Measurements from ENCODE around the gene TMEM94.

The TMEM94 gene

DNA sequence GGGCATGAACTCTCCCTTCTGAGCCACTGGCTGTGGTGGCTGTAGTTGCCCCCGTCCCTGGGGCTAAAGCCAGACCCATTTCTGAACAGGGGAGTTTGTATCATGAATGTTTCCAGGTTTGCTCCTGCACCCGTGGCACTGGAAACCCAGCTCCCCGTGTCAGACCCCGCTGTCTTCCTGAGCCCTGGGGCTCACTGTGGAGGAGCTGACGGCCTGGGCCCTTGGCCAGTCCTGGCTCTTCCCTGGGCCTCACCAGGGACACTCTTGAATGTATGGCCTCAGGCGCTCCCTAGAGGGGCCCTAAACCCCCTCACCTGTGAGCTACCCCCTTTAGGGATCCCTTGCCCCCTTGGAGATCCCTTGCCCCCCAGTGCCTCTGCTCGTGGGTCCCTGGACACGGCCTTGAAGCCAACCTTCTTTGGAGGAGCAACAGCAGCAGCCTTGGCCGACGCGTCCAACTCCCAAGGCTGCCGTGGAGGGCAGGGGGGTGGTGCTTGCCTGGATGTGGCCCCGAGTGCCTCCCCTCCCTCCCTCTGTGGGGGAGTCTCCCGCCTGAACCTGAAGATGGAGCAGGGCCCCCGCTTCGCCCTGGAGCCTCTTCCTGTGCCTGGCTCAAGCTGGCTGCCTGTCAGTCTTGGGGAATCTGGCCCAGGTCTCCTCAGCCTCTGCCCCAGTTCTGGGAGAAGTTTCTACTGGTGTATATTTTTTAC is 43.0 kb downstream of the TMEM94 start:
- Histone ChIP-seq H3K9me3 (ENCODE audit: control insufficient read depth, insufficient read depth, low read depth, low read length) (no peaks in the 10 kb centered on the region), H3K4me1 (ENCODE audit: control insufficient read depth, insufficient read depth, low read length) (no peaks in the 10 kb centered on the region), H3K4me3 (ENCODE audit: low read depth, low read length) (no peak overlapping the region), H3K27ac (ENCODE audit: extremely low read depth, low read depth, low read length) (0 out of 2 replicates have a peak overlapping the region, but pooled peaks have one; percentile 17), H3K36me3 (ENCODE audit: control insufficient read depth in 2 of 2, insufficient read depth in 1 of 2, low read length in 2 of 2) (peaks cover 0 to 91% of the 10 kb centered on the region in 2 experiments)
- TF ChIP-seq ZNF560 (tag by site-specific recombination; IDR thresholded peaks at IDR 0.05; ENCODE audit: borderline replicate concordance) (no peak), ZSCAN23 (tag by site-specific recombination; IDR thresholded peaks at IDR 0.05) (no peak), ZFHX2 (tag by site-specific recombination; conservative IDR thresholded peaks at IDR 0.05) (no peak), GLIS1 (tag by site-specific recombination; IDR thresholded peaks at IDR 0.05) (0 out of 2 replicates have a peak, but pooled peaks have one; percentile 20), PATZ1 (tag by site-specific recombination; IDR thresholded peaks at IDR 0.05) (0 out of 2 replicates have a peak, but pooled peaks have one; percentile 25), ZSCAN30 (tag by site-specific recombination; IDR thresholded peaks at IDR 0.05) (no peak), ZNF571 (tag by site-specific recombination; IDR thresholded peaks at IDR 0.05) (no peak), IKZF3 (tag by site-specific recombination; IDR thresholded peaks at IDR 0.05) (no peak), ZNF529 (tag by site-specific recombination; IDR thresholded peaks at IDR 0.05; ENCODE audit: insufficient replicate concordance) (no peak), ZNF585B (tag by site-specific recombination; IDR thresholded peaks at IDR 0.05) (no peak), GLIS2 (tag by site-specific recombination; IDR thresholded peaks at IDR 0.05) (peak; percentile 34; the same call in 1 of the 2 replicates), CTCF (tag by site-specific recombination; IDR thresholded peaks at IDR 0.05) (no peak), ZNF792 (tag by site-specific recombination; IDR thresholded peaks at IDR 0.05) (no peak), KLF9 (tag by site-specific recombination; IDR thresholded peaks at IDR 0.05; ENCODE audit: low read depth) (no peak)
- TF ChIP-seq, protein P1, sequence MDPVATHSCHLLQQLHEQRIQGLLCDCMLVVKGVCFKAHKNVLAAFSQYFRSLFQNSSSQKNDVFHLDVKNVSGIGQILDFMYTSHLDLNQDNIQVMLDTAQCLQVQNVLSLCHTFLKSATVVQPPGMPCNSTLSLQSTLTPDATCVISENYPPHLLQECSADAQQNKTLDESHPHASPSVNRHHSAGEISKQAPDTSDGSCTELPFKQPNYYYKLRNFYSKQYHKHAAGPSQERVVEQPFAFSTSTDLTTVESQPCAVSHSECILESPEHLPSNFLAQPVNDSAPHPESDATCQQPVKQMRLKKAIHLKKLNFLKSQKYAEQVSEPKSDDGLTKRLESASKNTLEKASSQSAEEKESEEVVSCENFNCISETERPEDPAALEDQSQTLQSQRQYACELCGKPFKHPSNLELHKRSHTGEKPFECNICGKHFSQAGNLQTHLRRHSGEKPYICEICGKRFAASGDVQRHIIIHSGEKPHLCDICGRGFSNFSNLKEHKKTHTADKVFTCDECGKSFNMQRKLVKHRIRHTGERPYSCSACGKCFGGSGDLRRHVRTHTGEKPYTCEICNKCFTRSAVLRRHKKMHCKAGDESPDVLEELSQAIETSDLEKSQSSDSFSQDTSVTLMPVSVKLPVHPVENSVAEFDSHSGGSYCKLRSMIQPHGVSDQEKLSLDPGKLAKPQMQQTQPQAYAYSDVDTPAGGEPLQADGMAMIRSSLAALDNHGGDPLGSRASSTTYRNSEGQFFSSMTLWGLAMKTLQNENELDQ (tag by site-specific recombination; IDR thresholded peaks at IDR 0.05; ENCODE audit: low read depth): no peak
- TF ChIP-seq, protein P2, sequence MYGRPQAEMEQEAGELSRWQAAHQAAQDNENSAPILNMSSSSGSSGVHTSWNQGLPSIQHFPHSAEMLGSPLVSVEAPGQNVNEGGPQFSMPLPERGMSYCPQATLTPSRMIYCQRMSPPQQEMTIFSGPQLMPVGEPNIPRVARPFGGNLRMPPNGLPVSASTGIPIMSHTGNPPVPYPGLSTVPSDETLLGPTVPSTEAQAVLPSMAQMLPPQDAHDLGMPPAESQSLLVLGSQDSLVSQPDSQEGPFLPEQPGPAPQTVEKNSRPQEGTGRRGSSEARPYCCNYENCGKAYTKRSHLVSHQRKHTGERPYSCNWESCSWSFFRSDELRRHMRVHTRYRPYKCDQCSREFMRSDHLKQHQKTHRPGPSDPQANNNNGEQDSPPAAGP (tag by site-specific recombination; IDR thresholded peaks at IDR 0.05): no peak
- TF ChIP-seq, protein P3, sequence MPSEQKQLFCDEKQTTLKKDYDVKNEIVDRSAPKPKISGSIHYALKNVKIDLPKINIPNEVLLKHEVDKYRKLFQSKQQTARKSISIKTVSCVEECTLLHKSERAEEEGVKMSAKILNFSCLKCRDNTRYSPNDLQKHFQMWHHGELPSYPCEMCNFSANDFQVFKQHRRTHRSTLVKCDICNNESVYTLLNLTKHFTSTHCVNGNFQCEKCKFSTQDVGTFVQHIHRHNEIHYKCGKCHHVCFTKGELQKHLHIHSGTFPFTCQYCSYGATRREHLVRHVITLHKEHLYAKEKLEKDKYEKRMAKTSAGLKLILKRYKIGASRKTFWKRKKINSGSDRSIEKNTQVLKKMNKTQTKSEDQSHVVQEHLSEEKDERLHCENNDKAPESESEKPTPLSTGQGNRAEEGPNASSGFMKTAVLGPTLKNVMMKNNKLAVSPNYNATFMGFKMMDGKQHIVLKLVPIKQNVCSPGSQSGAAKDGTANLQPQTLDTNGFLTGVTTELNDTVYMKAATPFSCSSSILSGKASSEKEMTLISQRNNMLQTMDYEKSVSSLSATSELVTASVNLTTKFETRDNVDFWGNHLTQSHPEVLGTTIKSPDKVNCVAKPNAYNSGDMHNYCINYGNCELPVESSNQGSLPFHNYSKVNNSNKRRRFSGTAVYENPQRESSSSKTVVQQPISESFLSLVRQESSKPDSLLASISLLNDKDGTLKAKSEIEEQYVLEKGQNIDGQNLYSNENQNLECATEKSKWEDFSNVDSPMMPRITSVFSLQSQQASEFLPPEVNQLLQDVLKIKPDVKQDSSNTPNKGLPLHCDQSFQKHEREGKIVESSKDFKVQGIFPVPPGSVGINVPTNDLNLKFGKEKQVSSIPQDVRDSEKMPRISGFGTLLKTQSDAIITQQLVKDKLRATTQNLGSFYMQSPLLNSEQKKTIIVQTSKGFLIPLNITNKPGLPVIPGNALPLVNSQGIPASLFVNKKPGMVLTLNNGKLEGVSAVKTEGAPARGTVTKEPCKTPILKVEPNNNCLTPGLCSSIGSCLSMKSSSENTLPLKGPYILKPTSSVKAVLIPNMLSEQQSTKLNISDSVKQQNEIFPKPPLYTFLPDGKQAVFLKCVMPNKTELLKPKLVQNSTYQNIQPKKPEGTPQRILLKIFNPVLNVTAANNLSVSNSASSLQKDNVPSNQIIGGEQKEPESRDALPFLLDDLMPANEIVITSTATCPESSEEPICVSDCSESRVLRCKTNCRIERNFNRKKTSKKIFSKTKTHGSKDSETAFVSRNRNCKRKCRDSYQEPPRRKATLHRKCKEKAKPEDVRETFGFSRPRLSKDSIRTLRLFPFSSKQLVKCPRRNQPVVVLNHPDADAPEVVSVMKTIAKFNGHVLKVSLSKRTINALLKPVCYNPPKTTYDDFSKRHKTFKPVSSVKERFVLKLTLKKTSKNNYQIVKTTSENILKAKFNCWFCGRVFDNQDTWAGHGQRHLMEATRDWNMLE (tag by site-specific recombination; conservative IDR thresholded peaks at IDR 0.05; ENCODE audit: low read depth): no peak
- POLR2A ChIA-PET: interaction anchor here (1.4 to 3.4 kb wide), 3 partner anchors 17 to 43 kb away, joined by 3 to 16 read pairs (median 5); partner anchors contain the start of genes LLGL2, TMEM94 and TSEN54
- CTCF ChIA-PET: interaction anchor here (1.2 to 1.4 kb wide), 3 partner anchors 16 to 250 kb away, joined by 4 to 5 read pairs (median 5); partner anchors contain the start of gene TSEN54
